GM03348 (cell line): Measurements from ENCODE around the gene PTPN6.
A peak's percentile ranks its signal among the peaks of the same experiment; 100 is the strongest.
"Not testable (repeated sequence)": the region's sequence is repeated elsewhere in the genome, so short reads cannot be mapped to it uniquely, and the experiment has no call there.

ENCODE experiments used
- DNase-seq: peaks from one replicate; pipeline ENCODE4 v3.0.0; 2012; ENCODE audit warnings: low spot score

Gene PTPN6

GRCh38 chr12:6950811-6951540, at the start of gene PTPN6:
PTPN6 (plus strand) TSS chr12:6951356; CDS start chr12:6951513, 157 bp downstream.
- DNase-seq: no peak

- no peak for DNase-seq
Observed at GRCh38 chr12:6902448-6902847, 48.7 kb upstream of the PTPN6 start.

GRCh38 chr12:6903722-6904121, 47.4 kb upstream of the PTPN6 start:
- DNase-seq: no peak

- peak; percentile 89 for DNase-seq
Observed at GRCh38 chr12:6904280-6905276, 46.6 kb upstream of the PTPN6 start, which contains the start of gene LRRC23. LRRC23 (plus strand) TSS chr12:6904822; CDS start chr12:6905634, 812 bp downstream.

GRCh38 chr12:6905414-6906040, 45.6 kb upstream of the PTPN6 start:
- DNase-seq: no peak

- not testable (repeated sequence) for DNase-seq
Observed at GRCh38 chr12:6908141-6908540, 43.0 kb upstream of the PTPN6 start.

GRCh38 chr12:6909421-6910145, 41.6 kb upstream of the PTPN6 start:
- no peak for DNase-seq

- DNase-seq: no peak
Observed at GRCh38 chr12:6912164-6912935, 38.8 kb upstream of the PTPN6 start.

GRCh38 chr12:6914246-6914946, 36.8 kb upstream of the PTPN6 start, which contains the start of gene ENO2:
ENO2 (plus strand) TSS chr12:6914580; CDS start chr12:6915833, 1,253 bp downstream.
- DNase-seq: peak; percentile 83

- no peak for DNase-seq
Observed at GRCh38 chr12:6914947-6915788, 36.0 kb upstream of the PTPN6 start.

- DNase-seq: no peak
Observed at GRCh38 chr12:6915789-6916285, 35.3 kb upstream of the PTPN6 start.

- DNase-seq: no peak
Observed at GRCh38 chr12:6916426-6917200, 34.5 kb upstream of the PTPN6 start.

- DNase-seq: no peak
Observed at GRCh38 chr12:6917491-6918231, 33.5 kb upstream of the PTPN6 start.

- DNase-seq: no peak
Observed at GRCh38 chr12:6919588-6919987, 31.6 kb upstream of the PTPN6 start.

- no peak for DNase-seq
Observed at GRCh38 chr12:6921539-6921938, 29.6 kb upstream of the PTPN6 start.

- no peak for DNase-seq
Observed at GRCh38 chr12:6921996-6922946, 28.9 kb upstream of the PTPN6 start.
